Measurements from ENCODE around the gene ADAMTSL2. TPM values are rescaled to one million over a fixed set of nuclear protein-coding genes. Genes with fewer than 3 reads are reported as not detected.

The ADAMTSL2 gene
- total RNA-seq, 2 donors from 2014 or later: 0.18 to 0.93 TPM

- H3K4me3 ChIP-seq (ENCODE audit: low read length): no peak overlapping the region
- Mint-ChIP-seq H3K27me3 (ENCODE audit: insufficient read depth) (peaks cover 7% of the 10 kb centered on the region), H3K4me3 (no peak overlapping the region)
Observed at GRCh38 chr9:133622555-133622954, 88.1 kb downstream of the ADAMTSL2 start.

More at GRCh38 chr9:133622555-133622954, 88.1 kb downstream of the ADAMTSL2 start:
- TF ChIP-seq CTCF (conservative IDR thresholded peaks at IDR 0.05): no peak
- DNase-seq: no peak
- Histone ChIP-seq H3K36me3 (ENCODE audit: control insufficient read depth, insufficient read depth, low read length) (no peaks in the 10 kb centered on the region), H3K27ac (ENCODE audit: low read depth, low read length) (no peak overlapping the region), H3K4me1 (ENCODE audit: control insufficient read depth, insufficient read depth, low read length) (no peaks in the 10 kb centered on the region), H3K9ac (ENCODE audit: extremely low read depth, low read length, poor library complexity, severe bottlenecking) (no peak overlapping the region), H3K9me3 (ENCODE audit: control insufficient read depth, low read length) (no peaks in the 10 kb centered on the region), H3K27me3 (ENCODE audit: control insufficient read depth, insufficient read depth, low read length, poor library complexity, severe bottlenecking) (no peaks in the 10 kb centered on the region)
- H3K4me1 Mint-ChIP-seq: no peaks in the 10 kb centered on the region
- peaks cover 30% of the 10 kb centered on the region for H3K9me3 Mint-ChIP-seq
- H3K27ac Mint-ChIP-seq: no peak overlapping the region
- WGBS, 2 experiments (ENCODE audit: insufficient coverage in 1 of 2, insufficient read length in 1 of 2): 64 to 82% methylated on average over 3 to 4 of the region's 5 CpGs
- H3K36me3 Mint-ChIP-seq (ENCODE audit: low read depth): no peaks in the 10 kb centered on the region

Other genes starting within 250 kb of the ADAMTSL2 start
- 10 to 100 TPM; 22.9 to 27.5 TPM for gene SURF6, start 198.5 kb upstream of the ADAMTSL2 start, total RNA-seq
- gene MED22, start 186.6 kb upstream of the ADAMTSL2 start, total RNA-seq: 10 to 100 TPM; 54.6 to 57.3 TPM
- 1,000 to 10,000 TPM; 2,418 to 2,634 TPM for gene RPL7A, start 186.5 kb upstream of the ADAMTSL2 start, total RNA-seq
- 10 to 100 TPM; 45.1 to 54.4 TPM for gene SURF1, start 178.2 kb upstream of the ADAMTSL2 start, total RNA-seq
- gene SURF2, start 178.2 kb upstream of the ADAMTSL2 start, total RNA-seq: 10 to 100 TPM; 18.0 to 25.9 TPM
- gene SURF4, start 158.6 kb upstream of the ADAMTSL2 start, total RNA-seq: 100 to 1,000 TPM; 178 to 187 TPM
- under 1 TPM in 1 of 2 donors, not detected in 1; 0.95 TPM for gene STKLD1, start 158.3 kb upstream of the ADAMTSL2 start, total RNA-seq
- gene REXO4, start 116.7 kb upstream of the ADAMTSL2 start, total RNA-seq: 10 to 100 TPM; 30.2 to 36.5 TPM
- 10 to 100 TPM; 13.5 to 21.7 TPM for gene ADAMTS13, start 112.3 kb upstream of the ADAMTSL2 start, total RNA-seq
- gene CACFD1, start 74.7 kb upstream of the ADAMTSL2 start, total RNA-seq: 10 to 100 TPM; 30.6 to 35.0 TPM
- gene SLC2A6, start 55.6 kb upstream of the ADAMTSL2 start, total RNA-seq: 10 to 100 TPM; 11.6 to 17.7 TPM
- gene MYMK, start 9.7 kb upstream of the ADAMTSL2 start, total RNA-seq: not detected
- not detected for gene FAM163B, start 74.7 kb downstream of the ADAMTSL2 start, total RNA-seq
- not detected for gene DBH, start 101.7 kb downstream of the ADAMTSL2 start, total RNA-seq
- 10 to 100 TPM in 1 of 2 donors, 1 to 10 TPM in 1; 8.4 to 11.2 TPM for gene SARDH, start 203.6 kb downstream of the ADAMTSL2 start, total RNA-seq

Measured in endodermal cell (in vitro differentiated cells).